Common myeloid progenitor, CD34-positive (primary cell): ENCODE data around the gene DUS3L.
"Not testable (repeated sequence)": the region's sequence is repeated elsewhere in the genome, so short reads cannot be mapped to it uniquely, and the experiment has no call there.

Experiments
- CTCF ChIA-PET: fragments of 350-600 bp; sonication (Branson Sonifier 250); formaldehyde crosslinking; loops from one replicate; lab custom pipeline; 2021; ENCODE audit warnings: antibody characterized with exemption; lab: Charles Lee
- POLR2A ChIA-PET: fragments of 350-600 bp; sonication (Branson Sonifier 250); formaldehyde crosslinking; loops from one replicate; lab custom pipeline; 2021; ENCODE audit warnings: antibody characterized with exemption; lab: Charles Lee
- DNase-seq, 3 donors: peaks; one replicate each; pipeline versions ENCODE4 v3.0.0 to v3.0.0-alpha.2; 2013
- H3K27ac ChIP-seq, 2 experiments: 1 replicate in 1 of 2; 2 replicates in 1 of 2; pipeline ENCODE4 v1.7.0; 2013; ENCODE audit warnings: inconsistent platforms in 2 of 2, low read length in 2 of 2, mild to moderate bottlenecking in 2 of 2, low read depth in 1 of 2, moderate library complexity in 1 of 2; ENCODE audit not compliant: severe bottlenecking in 2 of 2, insufficient read depth in 1 of 2, poor library complexity in 1 of 2
- H3K27me3 ChIP-seq, 5 experiments: replicated peaks in 2 of 5; 1 replicate in 3 of 5; 2 replicates in 2 of 5; pipeline versions ENCODE4 v1.6.1 to v1.7.0; 2013; ENCODE audit warnings: low read length in 4 of 5, mild to moderate bottlenecking in 2 of 5, moderate library complexity in 2 of 5, inconsistent platforms in 1 of 5; ENCODE audit not compliant: insufficient read depth in 5 of 5, control insufficient read depth in 4 of 5
- H3K36me3 ChIP-seq, 4 experiments: 1 replicate in 2 of 4; 2 replicates in 2 of 4; pipeline versions ENCODE4 v1.6.1 to v1.7.0; 2013; ENCODE audit warnings: low read length in 3 of 4, control low read depth in 1 of 4, mild to moderate bottlenecking in 1 of 4; ENCODE audit not compliant: control insufficient read depth in 4 of 4, insufficient read depth in 4 of 4
- H3K4me1 ChIP-seq, 4 experiments: 1 replicate in 3 of 4; 2 replicates in 1 of 4; pipeline versions ENCODE4 v1.6.1 to v1.7.1; 2013; ENCODE audit warnings: low read length in 3 of 4, mild to moderate bottlenecking in 3 of 4, control low read depth in 1 of 4, inconsistent platforms in 1 of 4, moderate library complexity in 1 of 4; ENCODE audit not compliant: control insufficient read depth in 4 of 4, insufficient read depth in 4 of 4; ENCODE audit errors: control extremely low read depth in 1 of 4
- H3K4me3 ChIP-seq, 7 experiments: 1 replicate in 4 of 7; 2 replicates in 3 of 7; pipeline versions ENCODE4 v1.5.1 to v1.7.0; 2013; ENCODE audit warnings: mild to moderate bottlenecking in 7 of 7, low read length in 6 of 7, moderate library complexity in 6 of 7, inconsistent platforms in 2 of 7, low read depth in 2 of 7, control low read depth in 1 of 7; ENCODE audit not compliant: insufficient read depth in 4 of 7, control insufficient read depth in 1 of 7; ENCODE audit errors: extremely low read depth in 1 of 7
- H3K9me3 ChIP-seq, 5 experiments: 1 replicate in 4 of 5; 2 replicates in 1 of 5; pipeline versions ENCODE4 v1.6.1 to v1.7.1; 2013; ENCODE audit warnings: low read length in 4 of 5, mild to moderate bottlenecking in 2 of 5, inconsistent platforms in 1 of 5, low read depth in 1 of 5, moderate library complexity in 1 of 5; ENCODE audit not compliant: control insufficient read depth in 4 of 5, insufficient read depth in 2 of 5; ENCODE audit errors: control extremely low read depth in 1 of 5
- WGBS: methylation state at CpG from one replicate; pipeline ENCODE4 v1.1.5; 2013; ENCODE audit not compliant: insufficient coverage; 5-methylcytosine and 5-hydroxymethylcytosine counted together

The DUS3L gene

GRCh38 chr19:5767949-5768348 lies 23.0 kb downstream of the DUS3L start:
- no peaks in the 10 kb centered on the region for H3K27me3 ChIP-seq
- ChIA-PET CTCF (interaction anchor here (0.6 kb wide), 1 partner anchor 342 kb away, joined by 3 read pairs; no protein-coding TSS in a partner anchor), POLR2A (no interaction called here)
- H3K9me3 ChIP-seq = no peaks in the 10 kb centered on the region
- H3K4me3 ChIP-seq = no peak overlapping the region
- no peak for DNase-seq
- H3K4me1 ChIP-seq = peaks cover 0 to 2% (median 0%) of the 10 kb centered on the region in 4 experiments
- WGBS = 95% methylated on average over 6 of the region's 10 CpGs
- H3K36me3 ChIP-seq = no peaks in the 10 kb centered on the region
- no peak overlapping the region for H3K27ac ChIP-seq

GRCh38 chr19:5765220-5765619 lies 25.7 kb downstream of the DUS3L start:
- Histone ChIP-seq H3K4me1 (peaks cover 0 to 2% (median 0%) of the 10 kb centered on the region in 4 experiments), H3K9me3 (no peaks in the 10 kb centered on the region), H3K27me3 (no peaks in the 10 kb centered on the region), H3K4me3 (no peak overlapping the region), H3K27ac (no peak overlapping the region), H3K36me3 (no peaks in the 10 kb centered on the region)
- 98% methylated on average over 3 of the region's 3 CpGs for WGBS
- no peak for DNase-seq
- POLR2A ChIA-PET = no interaction called here
- CTCF ChIA-PET = no interaction called here

GRCh38 chr19:5762608-5763217 lies 28.2 kb downstream of the DUS3L start:
- H3K27ac ChIP-seq = no peak overlapping the region
- peaks cover 0 to 2% (median 0%) of the 10 kb centered on the region in 4 experiments for H3K4me1 ChIP-seq
- 99% methylated on average over 5 of the region's 5 CpGs for WGBS
- no peaks in the 10 kb centered on the region for H3K9me3 ChIP-seq
- no peaks in the 10 kb centered on the region for H3K36me3 ChIP-seq
- no peak overlapping the region for H3K4me3 ChIP-seq
- DNase-seq = no peak
- ChIA-PET POLR2A (no interaction called here), CTCF (no interaction called here)
- no peaks in the 10 kb centered on the region for H3K27me3 ChIP-seq

GRCh38 chr19:5753743-5754142 lies 37.2 kb downstream of the DUS3L start:
- WGBS = 94% methylated on average over 5 of the region's 6 CpGs
- H3K27me3 ChIP-seq = no peaks in the 10 kb centered on the region
- CTCF ChIA-PET = no interaction called here
- POLR2A ChIA-PET = no interaction called here
- no peak for DNase-seq
- H3K27ac ChIP-seq = no peak overlapping the region
- H3K4me1 ChIP-seq = no peaks in the 10 kb centered on the region
- no peak overlapping the region for H3K4me3 ChIP-seq
- no peaks in the 10 kb centered on the region for H3K9me3 ChIP-seq
- H3K36me3 ChIP-seq = no peaks in the 10 kb centered on the region

GRCh38 chr19:5751709-5752108 lies 39.3 kb downstream of the DUS3L start:
- H3K4me1 ChIP-seq = no peaks in the 10 kb centered on the region
- no peaks in the 10 kb centered on the region for H3K9me3 ChIP-seq
- no peaks in the 10 kb centered on the region for H3K27me3 ChIP-seq
- no peak for DNase-seq
- ChIA-PET POLR2A (no interaction called here), CTCF (no interaction called here)
- no peak overlapping the region for H3K4me3 ChIP-seq
- H3K27ac ChIP-seq = no peak overlapping the region
- WGBS = 85% methylated on average over 6 of the region's 7 CpGs
- H3K36me3 ChIP-seq = no peaks in the 10 kb centered on the region

GRCh38 chr19:5749505-5749904 lies 41.5 kb downstream of the DUS3L start:
- Histone ChIP-seq H3K27me3 (no peaks in the 10 kb centered on the region), H3K9me3 (no peaks in the 10 kb centered on the region), H3K27ac (no peak overlapping the region), H3K36me3 (no peaks in the 10 kb centered on the region), H3K4me1 (no peaks in the 10 kb centered on the region), H3K4me3 (no peak overlapping the region)
- DNase-seq = no peak
- ChIA-PET CTCF (no interaction called here), POLR2A (interaction anchor here (0.6 kb wide), 1 partner anchor 9 kb away, joined by 6 read pairs; no protein-coding TSS in a partner anchor)
- WGBS = 100% methylated on average over 2 of the region's 5 CpGs

GRCh38 chr19:5748920-5749319 lies 42.0 kb downstream of the DUS3L start:
- DNase-seq, H3K4me1 ChIP-seq, H3K4me3 ChIP-seq, H3K36me3 ChIP-seq, H3K27me3 ChIP-seq, H3K9me3 ChIP-seq, H3K27ac ChIP-seq: not testable (repeated sequence)
- 79% methylated on average over 6 of the region's 6 CpGs for WGBS
- POLR2A ChIA-PET = interaction anchor here (0.6 kb wide), 1 partner anchor 10 kb away, joined by 6 read pairs; no protein-coding TSS in a partner anchor
- CTCF ChIA-PET = interaction anchor here (0.6 kb wide), 1 partner anchor 1332 kb away, joined by 3 read pairs; no protein-coding TSS in a partner anchor
